Measurements from ENCODE around the gene PITPNC1.
"Not testable (repeated sequence)": the region's sequence is repeated elsewhere in the genome, so short reads cannot be mapped to it uniquely, and the experiment has no call there.

The PITPNC1 gene

GRCh38 chr17:67708378-67708777 is 331.3 kb downstream of the PITPNC1 start:
- DNase-seq = no peak

GRCh38 chr17:67711916-67712315 is 334.8 kb downstream of the PITPNC1 start:
- DNase-seq = no peak

GRCh38 chr17:67712375-67712774 is 335.3 kb downstream of the PITPNC1 start:
- DNase-seq = no peak

DNA sequence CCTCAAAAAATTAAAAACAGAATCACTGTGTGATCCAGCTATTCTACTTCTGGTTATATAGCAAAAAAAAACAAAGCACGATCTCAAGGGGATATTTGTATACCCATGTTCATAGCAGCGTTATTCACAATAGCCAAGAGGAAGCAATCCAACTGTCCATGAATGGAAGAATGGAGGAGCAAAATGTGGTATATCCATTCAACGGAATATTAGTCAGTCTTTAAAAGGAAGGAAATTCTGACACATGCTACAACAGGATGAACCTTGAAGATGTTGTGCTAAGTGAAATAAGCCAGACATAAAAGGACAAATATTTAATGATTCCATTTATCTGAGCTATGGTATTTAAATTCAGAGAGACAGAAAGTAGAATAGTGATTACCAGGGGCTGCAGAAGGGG is 336.1 kb downstream of the PITPNC1 start:
- no peak for DNase-seq

DNA sequence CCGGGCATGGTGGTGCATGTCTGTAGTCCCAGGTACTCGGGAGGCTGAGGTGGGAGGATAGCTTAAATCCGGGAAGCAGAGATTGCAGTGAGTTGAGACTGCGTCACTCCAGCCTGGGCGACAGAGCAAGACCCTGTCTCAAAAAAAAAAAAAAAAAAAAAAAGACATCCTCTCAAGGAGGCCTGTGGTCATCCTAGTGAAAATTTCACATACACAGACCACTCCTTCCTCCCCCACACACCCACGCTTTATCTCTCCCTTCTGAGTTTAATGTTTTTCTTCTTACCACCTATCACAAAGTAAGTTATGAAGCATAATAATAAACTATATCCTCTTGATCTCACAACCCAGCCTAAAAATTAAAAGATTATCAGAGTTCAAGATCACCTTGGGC is 339.3 kb downstream of the PITPNC1 start:
- no peak for DNase-seq

- no peak for DNase-seq
These were observed 340.1 kb downstream of the PITPNC1 start for GRCh38 chr17:67717192-67717623.

DNA sequence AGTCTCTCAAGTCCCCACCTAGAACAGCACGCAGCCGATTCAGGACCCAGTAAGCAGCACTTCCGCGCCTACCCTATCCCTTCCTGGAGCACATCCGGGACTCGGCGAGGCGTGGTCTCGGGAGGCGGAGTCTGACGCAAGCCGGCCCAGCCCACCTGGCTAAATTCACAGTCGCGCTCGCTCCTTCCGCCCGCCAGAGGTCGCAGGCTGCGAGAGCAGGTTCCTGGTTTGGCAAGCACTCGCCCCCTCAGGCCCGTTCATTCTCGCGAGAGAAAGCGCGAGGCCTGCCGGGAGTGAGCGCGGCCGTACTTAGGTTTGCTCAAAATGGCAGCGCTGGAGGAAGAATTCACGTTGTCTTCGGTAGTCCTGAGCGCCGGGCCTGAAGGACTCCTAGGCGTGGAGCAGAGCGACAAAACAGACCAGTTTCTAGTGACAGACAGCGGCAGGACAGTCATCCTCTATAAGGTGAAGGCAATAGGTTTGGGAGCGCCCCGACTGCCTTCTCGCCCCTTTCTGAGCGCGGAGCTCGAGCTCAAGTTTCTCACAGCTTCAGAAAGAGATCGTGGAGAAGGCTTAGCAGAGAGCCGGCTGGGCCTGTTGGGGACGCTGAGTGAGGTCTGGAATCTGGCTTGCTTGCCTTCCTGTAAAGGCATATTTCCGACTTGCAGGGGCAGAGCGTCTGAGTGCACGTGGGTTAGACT is 340.7 kb downstream of the PITPNC1 start, which contains the start of gene NOL11:
Gene NOL11, plus strand, starts transcription at position 313 of the 701 bp plus-strand sequence. Its CDS starts 12 bp downstream, at position 325.
- peak; percentile 99 for DNase-seq

DNA sequence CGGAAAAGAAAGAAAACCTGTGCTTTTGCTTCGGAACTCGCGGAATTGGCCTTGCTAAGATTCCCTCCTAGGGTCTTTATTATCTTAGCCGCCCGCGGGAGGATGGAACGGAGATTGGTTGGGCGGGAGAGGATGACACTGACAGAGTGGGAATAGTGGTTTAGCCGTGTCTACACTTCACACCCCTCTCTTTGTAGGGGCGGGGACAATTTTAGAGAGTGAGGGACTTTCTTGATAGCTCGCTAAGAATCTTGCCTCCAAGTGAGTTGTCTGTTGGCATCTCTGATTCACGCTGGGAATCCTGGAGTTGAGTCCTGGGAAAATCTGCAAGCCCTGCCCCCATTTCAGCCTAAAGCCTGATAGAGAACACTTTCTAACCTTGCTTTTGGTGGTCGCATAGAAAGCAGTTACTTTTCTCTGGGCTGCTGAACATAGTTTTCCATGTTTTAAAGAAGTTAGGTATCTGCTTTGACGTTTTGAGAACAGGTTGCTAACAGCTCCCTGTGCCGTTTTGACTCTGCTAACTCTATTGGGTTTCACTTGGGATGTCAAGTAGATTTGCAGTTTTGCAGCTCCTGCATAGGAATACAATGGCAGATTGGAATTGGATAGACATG is 341.4 kb downstream of the PITPNC1 start:
- no peak for DNase-seq

DNA sequence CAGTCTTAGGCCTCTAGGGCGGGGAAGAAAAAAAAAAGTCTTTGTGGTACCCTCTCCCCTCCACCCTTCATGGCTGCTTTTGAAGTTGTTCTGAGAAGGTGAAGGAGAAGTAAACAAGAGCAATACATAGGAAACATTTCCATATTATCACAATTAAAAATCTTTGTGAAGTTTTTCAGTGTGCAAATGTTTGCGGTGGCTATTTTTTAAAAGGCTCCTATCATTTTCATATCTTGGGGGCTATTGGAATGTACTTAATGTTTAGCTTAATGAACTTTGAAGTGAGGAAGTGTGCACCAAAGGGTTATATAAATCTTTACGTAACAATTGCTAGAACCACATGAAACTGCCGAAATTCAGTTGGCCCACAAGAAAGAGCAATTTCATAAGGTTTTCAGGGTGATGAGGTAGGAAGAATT is 348.3 kb downstream of the PITPNC1 start:
- no peak for DNase-seq

DNA sequence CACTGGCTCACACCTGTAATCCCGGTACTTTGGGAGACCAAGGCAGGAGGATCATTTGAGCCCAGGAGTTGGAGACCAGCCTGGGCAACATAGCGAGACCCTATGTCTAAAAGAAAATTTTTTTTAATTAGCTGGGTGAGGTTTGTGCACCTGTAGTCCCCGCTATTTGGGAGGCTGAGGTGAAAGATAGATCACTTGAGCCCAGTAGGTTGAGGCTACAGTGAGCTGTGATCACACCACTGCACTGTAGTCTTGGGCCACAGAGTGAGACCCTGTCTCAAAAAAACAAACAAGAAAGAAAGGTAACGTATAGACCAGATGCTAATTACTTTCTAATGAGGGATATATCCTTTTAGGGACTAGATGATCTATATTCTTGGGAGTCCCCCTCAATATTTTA is 348.7 kb downstream of the PITPNC1 start:
- no peak for DNase-seq

DNA sequence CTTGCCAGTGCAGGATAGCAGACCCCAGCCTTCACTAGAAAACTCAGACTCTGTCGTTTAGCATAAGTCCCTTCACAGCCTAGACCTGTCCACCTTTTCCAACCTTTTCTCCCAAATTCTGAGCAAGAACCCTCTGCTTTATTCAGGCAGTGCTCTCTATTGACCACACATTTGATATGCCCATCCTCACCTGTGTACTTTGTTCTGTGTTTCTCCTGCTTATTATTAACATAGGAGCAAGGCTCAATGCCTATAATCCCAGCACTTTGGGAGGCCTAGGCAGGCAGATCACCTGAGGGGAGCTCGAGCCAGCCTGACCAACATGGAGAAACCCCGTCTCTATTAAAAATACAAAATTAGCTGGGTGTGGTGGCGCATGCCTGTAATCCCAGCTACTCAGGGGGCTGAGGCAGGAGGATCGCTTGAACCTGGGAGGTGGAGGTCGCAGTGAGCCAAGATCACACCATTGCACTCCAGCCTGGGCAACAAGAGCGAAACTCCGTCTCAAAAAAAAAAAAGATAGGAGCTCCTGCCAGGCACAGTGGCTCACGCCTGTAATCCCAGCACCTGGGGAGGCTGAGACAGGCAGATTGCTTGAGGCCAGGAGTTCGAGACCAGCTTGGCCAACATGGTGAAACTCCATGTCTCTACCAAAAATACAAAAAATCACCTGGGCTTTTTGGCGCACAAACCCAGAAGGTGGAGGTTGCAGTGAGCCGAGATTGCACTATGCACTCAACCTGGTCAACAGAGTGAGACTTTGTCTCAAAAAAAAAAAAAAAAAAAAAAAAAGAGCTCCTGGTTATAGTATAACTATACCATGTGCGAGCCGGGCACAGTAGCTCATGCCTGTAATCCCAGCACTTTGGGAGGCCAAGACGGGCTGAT is 350.3 kb downstream of the PITPNC1 start:
- DNase-seq = not testable (repeated sequence)

DNA sequence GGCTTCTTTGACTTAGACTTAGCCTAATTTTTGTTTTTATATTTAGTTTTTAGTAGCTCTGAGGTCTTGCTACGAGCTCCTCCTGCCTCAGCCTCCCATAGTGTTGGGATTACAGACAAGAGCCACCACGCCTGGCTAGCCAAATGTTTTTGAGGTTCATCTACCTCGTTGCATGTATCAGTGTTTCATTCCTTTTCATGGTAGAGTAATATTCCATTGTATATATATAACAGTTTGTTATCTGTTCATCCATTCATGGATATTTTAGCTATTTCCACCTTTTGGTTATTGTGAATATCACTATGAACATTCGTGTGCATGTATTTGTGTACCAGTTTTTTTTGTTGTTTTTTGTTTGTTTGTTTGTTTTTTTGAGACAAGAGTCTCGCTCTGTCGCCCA is 352.8 kb downstream of the PITPNC1 start:
- no peak for DNase-seq

DNA sequence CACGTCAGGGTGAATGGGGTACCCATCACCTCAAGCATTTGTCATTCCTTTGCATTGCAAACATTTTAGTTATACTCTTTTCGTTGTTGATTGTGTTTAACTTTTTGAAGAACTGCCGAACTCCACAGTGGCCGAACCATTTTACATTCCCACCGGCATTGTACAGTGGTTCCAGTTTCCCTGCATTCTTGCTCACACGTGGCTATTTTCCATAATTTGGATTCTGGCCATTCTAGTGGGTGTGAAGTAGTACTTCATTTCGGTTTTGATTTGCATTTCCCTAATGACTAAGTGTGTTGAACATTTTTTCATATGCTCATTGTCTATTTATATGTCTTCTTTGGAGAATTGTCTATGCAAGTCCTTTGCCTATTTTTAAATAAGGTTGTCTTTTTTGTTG is 353.6 kb downstream of the PITPNC1 start:
- no peak for DNase-seq

DNA sequence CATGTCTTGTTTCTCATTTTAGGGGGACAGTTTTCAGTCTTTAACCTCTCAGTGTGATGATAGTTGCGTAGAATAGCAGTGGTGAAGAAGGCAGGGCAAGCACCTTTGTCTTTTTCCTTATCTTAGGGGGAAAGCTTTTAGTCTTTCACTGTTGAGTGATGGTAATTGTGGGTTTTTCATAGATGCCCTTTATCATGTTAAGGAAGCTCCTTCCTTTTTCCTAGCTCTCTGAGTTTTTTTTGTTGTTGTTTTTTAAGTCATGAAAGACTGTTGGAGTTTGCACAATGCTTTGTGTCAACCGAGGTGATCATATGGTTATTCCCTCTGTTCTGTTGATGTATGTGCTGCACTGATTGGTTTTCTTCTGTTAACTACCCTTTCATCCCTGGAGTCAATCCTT is 356.4 kb downstream of the PITPNC1 start:
- DNase-seq = no peak

DNA sequence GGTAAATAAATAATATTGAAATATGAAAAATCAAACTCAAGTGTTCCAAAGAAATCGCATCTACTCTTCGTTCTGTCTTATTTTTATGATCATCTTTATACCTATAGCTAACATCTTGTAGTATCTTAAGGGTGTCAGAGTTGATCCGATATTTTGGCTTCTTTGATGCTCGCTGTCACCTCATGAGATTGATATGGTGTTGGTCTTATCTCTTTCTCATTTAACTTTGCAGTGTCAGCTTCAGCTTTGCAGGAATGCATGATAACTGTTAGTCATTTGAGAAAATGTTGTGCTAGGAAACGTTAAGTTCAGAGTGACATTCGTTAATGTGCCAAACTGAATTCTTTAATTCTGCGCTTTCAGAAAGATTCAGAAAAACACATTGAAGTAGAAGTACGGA is 360.1 kb downstream of the PITPNC1 start:
- no peak for DNase-seq

- no peak for DNase-seq
These were observed 364.9 kb downstream of the PITPNC1 start for GRCh38 chr17:67742025-67742424.
